Measurements from ENCODE around the gene CHRNA3. TPM values are rescaled to one million over a fixed set of nuclear protein-coding genes. Genes with fewer than 3 reads are reported as not detected.

The CHRNA3 gene
- total RNA-seq, 1 experiment from 2014 or later: not detected

GRCh38 chr15:78603467-78603866, 17.3 kb downstream of the CHRNA3 start:
- no peak overlapping the region for H3K4me2 ChIP-seq (ENCODE audit: low read depth, low read length, poor library complexity, severe bottlenecking)
- no peaks in the 10 kb centered on the region for H3K4me1 ChIP-seq (ENCODE audit: low read length)
- no peak overlapping the region for H3K27ac ChIP-seq (ENCODE audit: low read length)
- no peak overlapping the region for H3K4me3 ChIP-seq (ENCODE audit: low read length)
- no peaks in the 10 kb centered on the region for H3K9me2 ChIP-seq (replicated peaks; ENCODE audit: insufficient read depth, low read length)
- no peaks in the 10 kb centered on the region for H3K36me3 ChIP-seq (ENCODE audit: insufficient read depth, low read length)
- no peak for DNase-seq
- H2AFZ ChIP-seq (ENCODE audit: low read length): no peak overlapping the region
- H3K79me2 ChIP-seq (ENCODE audit: low read length): no peaks in the 10 kb centered on the region
- no peak overlapping the region for H3K9ac ChIP-seq (ENCODE audit: low read length)
- H4K20me1 ChIP-seq (ENCODE audit: insufficient read depth, low read depth, low read length): no peaks in the 10 kb centered on the region
- no peaks in the 10 kb centered on the region for H3K27me3 ChIP-seq (ENCODE audit: low read length)
- H3K9me3 ChIP-seq (ENCODE audit: low read length): no peaks in the 10 kb centered on the region

DNA sequence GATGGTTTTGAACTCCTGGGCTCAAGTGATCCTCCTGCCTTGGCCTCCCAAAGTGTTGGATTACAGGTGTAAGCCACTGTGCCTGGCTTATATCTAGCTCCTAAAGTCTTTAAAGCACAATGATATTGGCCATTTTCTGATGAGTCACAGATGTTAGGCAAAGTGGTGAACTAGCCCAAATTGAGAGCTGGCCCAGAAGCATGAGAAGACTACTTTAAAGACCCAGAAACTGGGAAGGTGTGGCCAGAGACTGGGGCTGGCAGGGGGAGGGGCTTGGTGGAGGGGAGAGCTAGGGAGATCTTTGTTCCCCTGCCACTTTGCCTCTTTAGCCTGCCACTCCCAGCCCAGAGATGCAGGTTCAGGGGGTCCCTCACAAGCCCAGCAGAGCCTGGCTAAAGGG, 21.6 kb downstream of the CHRNA3 start:
- Histone ChIP-seq H3K9ac (ENCODE audit: low read length) (no peak overlapping the region), H3K27ac (ENCODE audit: low read length) (no peak overlapping the region), H3K27me3 (ENCODE audit: low read length) (no peaks in the 10 kb centered on the region), H3K4me3 (ENCODE audit: low read length) (no peak overlapping the region), H3K79me2 (ENCODE audit: low read length) (no peaks in the 10 kb centered on the region), H2AFZ (ENCODE audit: low read length) (no peak overlapping the region), H3K4me2 (ENCODE audit: low read depth, low read length, poor library complexity, severe bottlenecking) (no peak overlapping the region), H3K36me3 (ENCODE audit: insufficient read depth, low read length) (no peaks in the 10 kb centered on the region), H3K9me3 (ENCODE audit: low read length) (no peaks in the 10 kb centered on the region), H4K20me1 (ENCODE audit: insufficient read depth, low read depth, low read length) (no peaks in the 10 kb centered on the region), H3K4me1 (ENCODE audit: low read length) (no peaks in the 10 kb centered on the region), H3K9me2 (replicated peaks; ENCODE audit: insufficient read depth, low read length) (no peaks in the 10 kb centered on the region)
- peak; percentile 39 for DNase-seq

DNA sequence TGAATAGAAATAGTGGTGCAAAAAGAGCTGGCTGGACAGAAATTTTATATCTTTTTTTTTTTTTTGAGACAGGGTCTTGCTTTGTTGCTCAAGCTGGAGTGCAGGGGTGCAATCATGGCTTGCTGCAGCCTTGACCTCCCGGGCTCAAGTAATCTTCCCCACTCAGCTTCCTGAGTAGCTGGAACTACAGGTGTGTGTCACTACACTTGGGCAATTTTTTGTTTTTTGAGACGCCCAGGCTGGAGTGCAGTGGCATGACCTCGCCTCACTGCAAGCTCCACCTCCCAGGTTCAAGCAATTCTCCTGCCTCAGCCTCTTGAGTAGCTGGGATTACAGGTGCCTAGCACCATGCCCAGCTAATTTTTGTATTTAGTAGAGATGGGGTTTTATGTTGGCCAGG, 22.4 kb downstream of the CHRNA3 start:
- DNase-seq: peak; percentile 28
- Histone ChIP-seq H3K79me2 (ENCODE audit: low read length) (no peaks in the 10 kb centered on the region), H3K27ac (ENCODE audit: low read length) (no peak overlapping the region), H3K9me2 (replicated peaks; ENCODE audit: insufficient read depth, low read length) (no peaks in the 10 kb centered on the region), H3K4me3 (ENCODE audit: low read length) (no peak overlapping the region), H2AFZ (ENCODE audit: low read length) (no peak overlapping the region), H3K4me2 (ENCODE audit: low read depth, low read length, poor library complexity, severe bottlenecking) (no peak overlapping the region), H3K36me3 (ENCODE audit: insufficient read depth, low read length) (no peaks in the 10 kb centered on the region), H4K20me1 (ENCODE audit: insufficient read depth, low read depth, low read length) (no peaks in the 10 kb centered on the region), H3K4me1 (ENCODE audit: low read length) (peaks cover 1% of the 10 kb centered on the region), H3K9me3 (ENCODE audit: low read length) (no peaks in the 10 kb centered on the region), H3K9ac (ENCODE audit: low read length) (no peak overlapping the region), H3K27me3 (ENCODE audit: low read length) (no peaks in the 10 kb centered on the region)

DNA sequence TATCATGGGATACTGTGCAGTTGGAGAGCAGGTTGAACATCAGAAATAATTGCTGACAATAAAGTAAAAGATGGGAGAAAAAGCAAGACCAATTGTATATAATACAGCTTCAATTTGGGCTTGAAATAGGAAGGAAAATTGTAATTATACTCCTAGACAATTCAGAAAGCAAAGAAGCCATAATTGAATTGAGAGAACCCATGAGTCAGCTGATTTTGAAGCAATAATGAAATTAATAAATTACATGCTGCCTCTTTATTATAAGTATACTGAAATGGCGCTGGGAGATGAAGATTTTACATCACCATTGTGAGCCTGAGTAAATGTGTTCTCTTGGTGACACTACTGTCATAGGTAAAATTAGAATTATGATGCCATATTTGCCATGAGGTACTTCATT, 23.2 kb downstream of the CHRNA3 start:
- Histone ChIP-seq H3K9ac (ENCODE audit: low read length) (no peak overlapping the region), H3K4me1 (ENCODE audit: low read length) (peaks cover 8% of the 10 kb centered on the region), H3K27ac (ENCODE audit: low read length) (no peak overlapping the region), H3K9me3 (ENCODE audit: low read length) (no peaks in the 10 kb centered on the region), H3K9me2 (replicated peaks; ENCODE audit: insufficient read depth, low read length) (no peaks in the 10 kb centered on the region), H3K27me3 (ENCODE audit: low read length) (no peaks in the 10 kb centered on the region), H3K4me3 (ENCODE audit: low read length) (no peak overlapping the region), H3K79me2 (ENCODE audit: low read length) (no peaks in the 10 kb centered on the region), H4K20me1 (ENCODE audit: insufficient read depth, low read depth, low read length) (no peaks in the 10 kb centered on the region), H3K4me2 (ENCODE audit: low read depth, low read length, poor library complexity, severe bottlenecking) (no peak overlapping the region), H2AFZ (ENCODE audit: low read length) (no peak overlapping the region), H3K36me3 (ENCODE audit: insufficient read depth, low read length) (no peaks in the 10 kb centered on the region)
- peak; percentile 27 for DNase-seq

GRCh38 chr15:78574944-78575343, 45.9 kb downstream of the CHRNA3 start:
- H3K4me3 ChIP-seq (ENCODE audit: low read length): no peak overlapping the region
- H4K20me1 ChIP-seq (ENCODE audit: insufficient read depth, low read depth, low read length): no peaks in the 10 kb centered on the region
- H3K36me3 ChIP-seq (ENCODE audit: insufficient read depth, low read length): no peaks in the 10 kb centered on the region
- H3K4me1 ChIP-seq (ENCODE audit: low read length): no peaks in the 10 kb centered on the region
- H3K79me2 ChIP-seq (ENCODE audit: low read length): no peaks in the 10 kb centered on the region
- H2AFZ ChIP-seq (ENCODE audit: low read length): no peak overlapping the region
- H3K9me3 ChIP-seq (ENCODE audit: low read length): no peaks in the 10 kb centered on the region
- no peaks in the 10 kb centered on the region for H3K27me3 ChIP-seq (ENCODE audit: low read length)
- no peak for DNase-seq
- no peak overlapping the region for H3K9ac ChIP-seq (ENCODE audit: low read length)
- no peak overlapping the region for H3K4me2 ChIP-seq (ENCODE audit: low read depth, low read length, poor library complexity, severe bottlenecking)
- no peak overlapping the region for H3K27ac ChIP-seq (ENCODE audit: low read length)
- H3K9me2 ChIP-seq (replicated peaks; ENCODE audit: insufficient read depth, low read length): no peaks in the 10 kb centered on the region

DNA sequence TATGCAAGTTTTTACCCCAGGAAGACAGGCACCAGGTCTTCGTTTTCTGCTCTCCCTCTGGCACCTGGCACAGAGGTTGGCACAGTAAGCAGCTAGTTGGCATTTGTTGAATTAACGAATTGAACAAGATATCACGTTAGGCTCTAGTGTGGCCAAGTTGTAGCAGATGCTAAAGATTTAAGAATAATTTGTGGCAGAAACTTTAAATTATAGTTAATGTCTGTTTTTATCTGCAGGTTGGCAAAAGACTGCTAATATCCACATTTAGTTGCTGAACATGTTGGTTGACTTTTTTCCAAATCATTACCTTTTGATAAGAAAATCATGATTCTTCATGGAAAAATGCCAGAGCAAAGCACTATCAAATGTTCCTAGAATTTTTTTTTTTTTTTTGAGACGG, 47.4 kb downstream of the CHRNA3 start:
- H4K20me1 ChIP-seq (ENCODE audit: insufficient read depth, low read depth, low read length): no peaks in the 10 kb centered on the region
- no peak overlapping the region for H3K27ac ChIP-seq (ENCODE audit: low read length)
- H3K4me3 ChIP-seq (ENCODE audit: low read length): no peak overlapping the region
- no peaks in the 10 kb centered on the region for H3K27me3 ChIP-seq (ENCODE audit: low read length)
- H2AFZ ChIP-seq (ENCODE audit: low read length): no peak overlapping the region
- DNase-seq: no peak
- no peak overlapping the region for H3K9ac ChIP-seq (ENCODE audit: low read length)
- no peaks in the 10 kb centered on the region for H3K79me2 ChIP-seq (ENCODE audit: low read length)
- no peaks in the 10 kb centered on the region for H3K9me3 ChIP-seq (ENCODE audit: low read length)
- H3K9me2 ChIP-seq (replicated peaks; ENCODE audit: insufficient read depth, low read length): no peaks in the 10 kb centered on the region
- no peak overlapping the region for H3K4me2 ChIP-seq (ENCODE audit: low read depth, low read length, poor library complexity, severe bottlenecking)
- no peaks in the 10 kb centered on the region for H3K4me1 ChIP-seq (ENCODE audit: low read length)
- no peaks in the 10 kb centered on the region for H3K36me3 ChIP-seq (ENCODE audit: insufficient read depth, low read length)

DNA sequence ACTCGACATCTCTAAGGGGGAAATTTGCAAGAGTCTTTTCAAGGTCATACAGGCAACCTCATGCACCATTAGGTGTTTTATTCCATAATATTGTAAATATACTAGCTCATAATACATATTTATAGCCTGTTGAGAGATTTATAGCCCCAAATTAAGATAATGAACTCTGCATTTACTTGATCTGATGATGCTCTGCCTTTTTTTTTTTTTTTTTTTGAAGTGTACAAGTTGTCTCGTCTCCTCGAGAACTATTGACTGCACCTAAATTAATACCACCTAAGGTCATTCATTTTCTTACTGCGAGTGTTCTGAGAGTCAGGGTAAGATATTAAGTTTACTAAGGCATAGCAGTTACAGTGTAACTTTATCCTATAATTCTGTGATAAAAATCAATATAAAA, 49.4 kb downstream of the CHRNA3 start:
- Histone ChIP-seq H3K4me1 (ENCODE audit: low read length) (no peaks in the 10 kb centered on the region), H3K9ac (ENCODE audit: low read length) (no peak overlapping the region), H4K20me1 (ENCODE audit: insufficient read depth, low read depth, low read length) (no peaks in the 10 kb centered on the region), H3K36me3 (ENCODE audit: insufficient read depth, low read length) (no peaks in the 10 kb centered on the region), H3K9me2 (replicated peaks; ENCODE audit: insufficient read depth, low read length) (no peaks in the 10 kb centered on the region), H2AFZ (ENCODE audit: low read length) (no peak overlapping the region), H3K9me3 (ENCODE audit: low read length) (no peaks in the 10 kb centered on the region), H3K79me2 (ENCODE audit: low read length) (no peaks in the 10 kb centered on the region), H3K27me3 (ENCODE audit: low read length) (no peaks in the 10 kb centered on the region), H3K4me3 (ENCODE audit: low read length) (no peak overlapping the region), H3K4me2 (ENCODE audit: low read depth, low read length, poor library complexity, severe bottlenecking) (no peak overlapping the region), H3K27ac (ENCODE audit: low read length) (no peak overlapping the region)
- no peak for DNase-seq

DNA sequence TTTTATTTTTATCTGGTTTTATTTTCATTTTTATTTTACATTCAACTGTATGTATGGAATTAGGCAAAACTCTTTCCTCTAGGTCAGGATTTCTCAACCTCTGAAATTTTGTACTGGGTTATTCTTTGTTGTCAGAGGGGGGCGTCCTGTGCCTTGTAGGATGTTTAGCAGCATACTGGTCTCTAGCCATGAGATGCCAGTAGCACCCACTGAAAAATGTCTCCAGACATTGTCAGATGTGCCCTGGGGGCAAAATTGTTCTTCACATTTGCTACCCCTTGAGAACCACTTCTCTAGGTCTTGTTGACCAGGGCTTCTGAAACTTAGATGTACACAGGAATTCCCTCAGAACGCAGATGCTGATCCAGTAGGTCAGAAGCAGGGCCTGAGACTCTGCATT, 50.1 kb downstream of the CHRNA3 start:
- Histone ChIP-seq H3K4me1 (ENCODE audit: low read length) (peaks cover 4% of the 10 kb centered on the region; the same call in 1 of the 2 replicates), H3K9me2 (replicated peaks; ENCODE audit: insufficient read depth, low read length) (no peaks in the 10 kb centered on the region), H3K4me2 (ENCODE audit: low read depth, low read length, poor library complexity, severe bottlenecking) (no peak overlapping the region), H3K27ac (ENCODE audit: low read length) (no peak overlapping the region), H3K79me2 (ENCODE audit: low read length) (no peaks in the 10 kb centered on the region), H3K36me3 (ENCODE audit: insufficient read depth, low read length) (no peaks in the 10 kb centered on the region), H3K27me3 (ENCODE audit: low read length) (no peaks in the 10 kb centered on the region), H3K9ac (ENCODE audit: low read length) (no peak overlapping the region), H3K4me3 (ENCODE audit: low read length) (no peak overlapping the region), H2AFZ (ENCODE audit: low read length) (no peak overlapping the region), H3K9me3 (ENCODE audit: low read length) (no peaks in the 10 kb centered on the region), H4K20me1 (ENCODE audit: insufficient read depth, low read depth, low read length) (no peaks in the 10 kb centered on the region)
- DNase-seq: peak; percentile 52

GRCh38 chr15:78567531-78567930, 53.3 kb downstream of the CHRNA3 start:
- H3K9me3 ChIP-seq (ENCODE audit: low read length): no peaks in the 10 kb centered on the region
- no peaks in the 10 kb centered on the region for H3K36me3 ChIP-seq (ENCODE audit: insufficient read depth, low read length)

More at GRCh38 chr15:78567531-78567930, 53.3 kb downstream of the CHRNA3 start:
- Histone ChIP-seq H3K4me1 (ENCODE audit: low read length) (peaks cover 10% of the 10 kb centered on the region), H3K9me2 (replicated peaks; ENCODE audit: insufficient read depth, low read length) (no peaks in the 10 kb centered on the region), H3K27me3 (ENCODE audit: low read length) (no peaks in the 10 kb centered on the region), H3K79me2 (ENCODE audit: low read length) (no peaks in the 10 kb centered on the region), H3K27ac (ENCODE audit: low read length) (no peak overlapping the region), H3K4me3 (ENCODE audit: low read length) (no peak overlapping the region), H2AFZ (ENCODE audit: low read length) (no peak overlapping the region), H4K20me1 (ENCODE audit: insufficient read depth, low read depth, low read length) (no peaks in the 10 kb centered on the region), H3K4me2 (ENCODE audit: low read depth, low read length, poor library complexity, severe bottlenecking) (no peak overlapping the region), H3K9ac (ENCODE audit: low read length) (no peak overlapping the region)
- no peak for DNase-seq

Measured in Karpas-422 (cell line).